Panc1 (cell line): ENCODE results near the gene TMEFF1. TPM values are rescaled to one million over a fixed set of nuclear protein-coding genes. Genes with fewer than 3 reads are reported as not detected.
"Not testable (repeated sequence)": the region's sequence is repeated elsewhere in the genome, so short reads cannot be mapped to it uniquely, and the experiment has no call there.

Experiments
- ATAC-seq: fragments of 200-7000 bp; cut with Tn5 transposase; 2 replicates; pipeline ENCODE4 v1.9.1; 2020; ENCODE audit warnings: mild to moderate bottlenecking, moderate library complexity
- BruUV-seq: library from RNA; stranded (reverse); fragments of 400-500 nt; replicated peaks from 2 replicates; lab custom pipeline; 2021; lab: Mats Ljungman, UMichigan
- CTCF ChIA-PET: fragments of 300-600 bp; sonication (Branson Sonifier 250); formaldehyde crosslinking; loops from one replicate; lab custom pipeline; 2022; ENCODE audit warnings: antibody characterized with exemption; lab: Charles Lee
- POLR2A ChIA-PET: fragments of 300-600 bp; sonication (Branson Sonifier 250); formaldehyde crosslinking; loops from one replicate; lab custom pipeline; 2022; ENCODE audit warnings: antibody characterized with exemption; lab: Charles Lee
- DNase-seq: peaks from one replicate; pipeline ENCODE4 v3.0.0-alpha.2; 2010; ENCODE audit warnings: low read depth, low spot score
- H3K27ac ChIP-seq: 2 replicates; pipeline ENCODE4 v1.5.1; 2011; ENCODE audit warnings: mild to moderate bottlenecking, low read length, inconsistent platforms
- H3K27me3 ChIP-seq: fragments of 200-500 bp; sonication (Bioruptor generic); 2 replicates; pipeline ENCODE4 v1.6.0; 2014; ENCODE audit warnings: low read length, inconsistent platforms; ENCODE audit not compliant: control insufficient read depth, insufficient read depth
- H3K36me3 ChIP-seq: fragments of 200-500 bp; sonication (Bioruptor generic); 2 replicates; pipeline ENCODE4 v1.5.1; 2014; ENCODE audit warnings: inconsistent platforms, mild to moderate bottlenecking, low read length, moderate library complexity; ENCODE audit not compliant: control insufficient read depth, insufficient read depth
- H3K4me1 ChIP-seq: 2 replicates; pipeline ENCODE4 v1.5.1; 2011; ENCODE audit warnings: inconsistent platforms, mild to moderate bottlenecking, low read length, moderate library complexity; ENCODE audit not compliant: control insufficient read depth, insufficient read depth
- H3K4me3 ChIP-seq, 2 experiments: 2 replicates each; pipeline ENCODE4 v1.5.1; 2011 to 2012; ENCODE audit warnings: low read depth in 2 of 2, low read length in 2 of 2, mild to moderate bottlenecking in 2 of 2, inconsistent platforms in 1 of 2, moderate library complexity in 1 of 2
- H3K9me3 ChIP-seq: fragments of 200-500 bp; sonication (Bioruptor generic); 2 replicates; pipeline ENCODE4 v1.5.1; 2014; ENCODE audit warnings: low read depth, mild to moderate bottlenecking, inconsistent platforms, low read length, moderate library complexity; ENCODE audit not compliant: control insufficient read depth, insufficient read depth
- CTCF ChIP-seq: fragments of 450-650 bp; IDR thresholded peaks from 2 replicates; pipeline ENCODE4 v1.5.1; 2017; ENCODE audit warnings: mild to moderate bottlenecking
- POLR2AphosphoS5 ChIP-seq: IDR thresholded peaks from 2 replicates; pipeline ENCODE4 v1.6.1; 2012; ENCODE audit warnings: mild to moderate bottlenecking, low read depth, low read length, moderate library complexity
- REST ChIP-seq, 2 experiments: IDR thresholded peaks; 2 replicates each; pipeline ENCODE4 v1.6.1; 2011 to 2012; ENCODE audit warnings: low read depth in 2 of 2, control low read depth in 1 of 2, low read length in 1 of 2, mild to moderate bottlenecking in 1 of 2, moderate library complexity in 1 of 2; ENCODE audit not compliant: insufficient read depth in 1 of 2
- SIN3A ChIP-seq: IDR thresholded peaks from 2 replicates; pipeline ENCODE4 v1.6.1; 2012; ENCODE audit warnings: low read depth, mild to moderate bottlenecking, low read length, moderate library complexity, borderline replicate concordance; ENCODE audit not compliant: insufficient read depth
- TCF7L2 ChIP-seq: IDR thresholded peaks from 2 replicates; pipeline ENCODE4 v1.6.1; 2011; ENCODE audit warnings: mild to moderate bottlenecking, low read depth, low read length, inconsistent platforms
- in situ Hi-C: cut with HindIII; loops from 2 replicates; pipeline ENCODE4 v1.10.0; 2016; ENCODE audit warnings: low sequenced_read_pairs, low pct_unique_long_range_greater_than_20kb
- intact Hi-C: fragments of 100-400 bp; cut with micrococcal nuclease; formaldehyde crosslinking; loops from one replicate; pipeline ENCODE4 v1.10.0; 2022; ENCODE audit not compliant: unreplicated experiment
- total RNA-seq: library from RNA; stranded (reverse); gene quantifications from one replicate; pipeline ENCODE4 v1.2.1, GENCODE V29; 2021; ENCODE audit not compliant: unreplicated experiment

TMEFF1 gene
- total RNA-seq, 1 experiment from 2014 or later, result 2.2 TPM

- Histone ChIP-seq H3K4me3 (no peak overlapping the region), H3K9me3 (no peaks in the 10 kb centered on the region), H3K36me3 (peaks cover 12% of the 10 kb centered on the region), H3K4me1 (no peaks in the 10 kb centered on the region), H3K27me3 (no peaks in the 10 kb centered on the region), H3K27ac (no peak overlapping the region)
- ChIA-PET POLR2A (no interaction called here), CTCF (no interaction called here)
- no TSS peak for BruUV-seq
- ATAC-seq (peak; percentile 42; the same call in 1 of the 2 replicates), DNase-seq (no peak)
- intact Hi-C loops (no loop called here), in situ Hi-C loops (no loop called here)
- TF ChIP-seq TCF7L2, result no peak
- no peak for TF ChIP-seq REST (IDR thresholded peaks at IDR 0.05; ENCODE audit: insufficient read depth in 1 of 2, low read depth in 2 of 2, low read length in 1 of 2)
- no peak for TF ChIP-seq POLR2AphosphoS5
- TF ChIP-seq CTCF, result no peak
- no peak for TF ChIP-seq SIN3A
Observed at GRCh38 chr9:100440071-100440470, 32.9 kb upstream of the TMEFF1 start.

- CTCF ChIA-PET, intact Hi-C loops, H3K4me1 ChIP-seq, in situ Hi-C loops, H3K27ac ChIP-seq, BruUV-seq, POLR2A ChIA-PET, ATAC-seq, H3K9me3 ChIP-seq, H3K27me3 ChIP-seq, H3K4me3 ChIP-seq, DNase-seq: not testable (repeated sequence)
- H3K36me3 ChIP-seq, result peaks cover 14% of the 10 kb centered on the region
Observed at GRCh38 chr9:100440487-100440886, 32.5 kb upstream of the TMEFF1 start.

GRCh38 chr9:100441911-100442361 is 31.0 kb upstream of the TMEFF1 start:
- intact Hi-C loops (no loop called here), in situ Hi-C loops (no loop called here)
- DNase-seq, result no peak
- ChIA-PET CTCF (interaction anchor here (0.6 kb wide), 1 partner anchor 13 kb away, joined by 3 read pairs; no protein-coding TSS in a partner anchor), POLR2A (no interaction called here)
- no peaks in the 10 kb centered on the region for H3K27me3 ChIP-seq
- no peak overlapping the region for H3K27ac ChIP-seq
- no peaks in the 10 kb centered on the region for H3K4me1 ChIP-seq
- H3K9me3 ChIP-seq, result no peaks in the 10 kb centered on the region
- no peak overlapping the region for H3K4me3 ChIP-seq
- TF ChIP-seq CTCF (no peak), REST (IDR thresholded peaks at IDR 0.05; ENCODE audit: insufficient read depth in 1 of 2, low read depth in 2 of 2, low read length in 1 of 2) (no peak)
- peaks cover 16% of the 10 kb centered on the region for H3K36me3 ChIP-seq
- no peak for ATAC-seq
- BruUV-seq, result no TSS peak
